G401.6 (cell line): ENCODE measurements around the gene PCDHB10.
"Not testable (repeated sequence)": the region's sequence is repeated elsewhere in the genome, so short reads cannot be mapped to it uniquely, and the experiment has no call there.

Experiments
- FAIRE-seq: peaks from 2 replicates; lab custom pipeline; 2012; peaks lifted over from hg19 to GRCh38; lab: Jason Lieb, UNC

The PCDHB10 gene

GRCh38 chr5:141192110-141192725, at the start of gene PCDHB10:
PCDHB10 (plus strand) TSS chr5:141192353; CDS start chr5:141192553, 200 bp downstream.
- FAIRE-seq: peak; percentile 61

- no peak for FAIRE-seq
Observed at GRCh38 chr5:141149812-141150211, 42.3 kb upstream of the PCDHB10 start, which contains the start of gene PCDHB6. PCDHB6 (plus strand) TSS chr5:141150057; CDS start chr5:141150258, 201 bp downstream.

GRCh38 chr5:141150224-141150992, 41.7 kb upstream of the PCDHB10 start:
- no peak for FAIRE-seq

- FAIRE-seq: no peak
Observed at GRCh38 chr5:141150993-141151325, 41.2 kb upstream of the PCDHB10 start.

- FAIRE-seq: not testable (repeated sequence)
Observed at GRCh38 chr5:141151632-141152031, 40.5 kb upstream of the PCDHB10 start.

GRCh38 chr5:141152096-141152495, 40.1 kb upstream of the PCDHB10 start:
- not testable (repeated sequence) for FAIRE-seq

- FAIRE-seq: no peak
Observed at GRCh38 chr5:141155540-141156374, 36.4 kb upstream of the PCDHB10 start.

- FAIRE-seq: not testable (repeated sequence)
Observed at GRCh38 chr5:141157356-141157755, 34.8 kb upstream of the PCDHB10 start.

GRCh38 chr5:141157901-141158300, 34.3 kb upstream of the PCDHB10 start:
- FAIRE-seq: not testable (repeated sequence)

GRCh38 chr5:141172381-141173204, 19.6 kb upstream of the PCDHB10 start, which contains the start of gene PCDHB7:
PCDHB7 (plus strand) TSS chr5:141172644; CDS start chr5:141172836, 192 bp downstream.
- peak; percentile 71 for FAIRE-seq

- not testable (repeated sequence) for FAIRE-seq
Observed at GRCh38 chr5:141174291-141175104, 17.7 kb upstream of the PCDHB10 start.

GRCh38 chr5:141175933-141176332, 16.2 kb upstream of the PCDHB10 start:
- FAIRE-seq: no peak

- FAIRE-seq: not testable (repeated sequence)
Observed at GRCh38 chr5:141177577-141178191, 14.5 kb upstream of the PCDHB10 start, which contains the start of gene PCDHB8. PCDHB8 (plus strand) TSS chr5:141177790; CDS start chr5:141178035, 245 bp downstream.

GRCh38 chr5:141179371-141179770, 12.8 kb upstream of the PCDHB10 start:
- not testable (repeated sequence) for FAIRE-seq

GRCh38 chr5:141179876-141180275, 12.3 kb upstream of the PCDHB10 start:
- not testable (repeated sequence) for FAIRE-seq

- FAIRE-seq: no peak
Observed at GRCh38 chr5:141180313-141180712, 11.8 kb upstream of the PCDHB10 start.

- no peak for FAIRE-seq
Observed at GRCh38 chr5:141182248-141182647, 9.9 kb upstream of the PCDHB10 start, which contains the start of gene PCDHB16. PCDHB16 (plus strand) TSS chr5:141182387; CDS start chr5:141182560, 173 bp downstream.

GRCh38 chr5:141184117-141184855, 7.9 kb upstream of the PCDHB10 start:
- not testable (repeated sequence) for FAIRE-seq

GRCh38 chr5:141186897-141187512, 5.1 kb upstream of the PCDHB10 start, which contains the start of gene PCDHB9:
PCDHB9 (plus strand) TSS chr5:141187161; CDS start chr5:141187319, 158 bp downstream.
- FAIRE-seq: peak; percentile 90
